GM21390 (cell line): ENCODE data around the gene PRKAG2.

Experiments used
- ATAC-seq: cut with Tn5 transposase; IDR thresholded peaks from one replicate; pipeline ENCODE4 v1.9.1; 2021; ENCODE audit not compliant: unreplicated experiment

PRKAG2 gene

DNA sequence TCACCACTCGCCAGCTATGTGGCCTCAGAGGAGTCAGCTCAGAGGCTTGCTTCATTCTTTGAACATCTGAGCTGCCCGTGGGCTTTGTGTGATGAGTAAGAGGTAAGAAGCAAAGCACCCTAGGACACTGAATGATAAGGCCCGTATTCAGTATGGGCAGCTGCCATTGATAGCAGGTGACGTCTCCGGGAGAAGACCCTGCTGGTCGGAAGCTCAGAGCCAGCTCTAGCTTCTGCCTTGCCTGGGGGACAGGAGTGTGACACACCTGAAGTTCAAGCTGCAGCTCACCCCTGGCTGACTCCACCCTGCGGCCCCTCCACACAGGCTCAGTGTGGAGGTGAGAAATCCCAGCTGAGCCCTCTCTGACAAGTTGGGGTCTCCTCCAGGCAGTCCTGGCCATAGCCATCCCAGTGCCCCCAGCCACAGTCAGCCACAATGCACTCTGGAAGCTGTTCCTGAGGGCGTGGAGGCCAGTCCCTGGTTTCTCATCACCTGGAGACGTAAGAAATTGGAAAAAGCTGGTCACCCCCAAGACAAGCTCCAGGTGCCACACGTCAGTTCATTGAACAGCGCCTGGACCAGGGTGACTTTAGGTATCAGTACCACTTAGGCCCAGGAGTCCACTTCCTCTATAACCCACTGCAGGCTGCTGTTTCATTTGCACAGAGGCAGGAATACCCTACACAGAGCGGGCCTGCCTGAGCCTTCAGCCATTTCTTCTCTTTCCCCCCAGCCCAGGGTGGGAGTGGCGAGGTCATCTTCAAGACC is 192.3 kb downstream of the PRKAG2 start:
- ATAC-seq: no peak

DNA sequence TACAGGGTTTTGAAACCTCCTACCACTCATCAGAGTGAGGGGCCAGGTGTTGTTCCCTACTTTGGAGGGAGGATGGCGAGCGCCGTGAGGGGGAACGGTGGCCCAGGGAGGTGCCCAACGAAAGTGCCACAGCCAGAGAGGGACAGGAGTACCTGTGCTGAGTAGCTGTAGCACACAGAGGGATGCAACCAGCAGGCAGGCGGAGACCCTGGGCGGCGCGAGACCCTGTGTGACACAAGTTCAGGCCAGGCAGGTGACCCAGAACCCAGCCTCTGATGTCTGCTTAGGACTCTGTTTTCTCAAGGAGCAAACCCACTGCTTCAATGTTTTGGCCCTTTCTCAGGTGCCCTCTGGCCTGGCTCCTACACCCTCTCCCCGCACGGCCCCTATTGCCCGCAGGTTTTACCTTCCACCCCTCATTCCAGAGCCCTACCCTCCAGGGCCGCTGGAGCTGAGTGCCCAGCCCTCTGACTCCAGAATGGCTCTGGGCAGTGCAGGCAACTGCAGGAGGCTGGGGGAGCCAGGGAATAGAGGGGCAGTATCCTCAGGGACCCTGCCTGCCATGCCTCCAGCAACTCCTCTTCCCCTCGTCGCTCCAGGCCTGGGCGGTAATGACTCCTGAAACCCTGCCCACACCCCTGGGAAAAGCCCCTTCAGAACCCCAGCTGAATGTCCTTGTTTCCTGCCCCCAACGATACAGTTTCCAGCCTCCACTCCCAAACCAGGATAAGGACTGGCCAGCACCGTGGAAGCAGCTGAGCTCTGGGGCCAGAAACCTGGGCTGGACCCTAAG is 193.1 kb downstream of the PRKAG2 start:
- ATAC-seq: no peak

DNA sequence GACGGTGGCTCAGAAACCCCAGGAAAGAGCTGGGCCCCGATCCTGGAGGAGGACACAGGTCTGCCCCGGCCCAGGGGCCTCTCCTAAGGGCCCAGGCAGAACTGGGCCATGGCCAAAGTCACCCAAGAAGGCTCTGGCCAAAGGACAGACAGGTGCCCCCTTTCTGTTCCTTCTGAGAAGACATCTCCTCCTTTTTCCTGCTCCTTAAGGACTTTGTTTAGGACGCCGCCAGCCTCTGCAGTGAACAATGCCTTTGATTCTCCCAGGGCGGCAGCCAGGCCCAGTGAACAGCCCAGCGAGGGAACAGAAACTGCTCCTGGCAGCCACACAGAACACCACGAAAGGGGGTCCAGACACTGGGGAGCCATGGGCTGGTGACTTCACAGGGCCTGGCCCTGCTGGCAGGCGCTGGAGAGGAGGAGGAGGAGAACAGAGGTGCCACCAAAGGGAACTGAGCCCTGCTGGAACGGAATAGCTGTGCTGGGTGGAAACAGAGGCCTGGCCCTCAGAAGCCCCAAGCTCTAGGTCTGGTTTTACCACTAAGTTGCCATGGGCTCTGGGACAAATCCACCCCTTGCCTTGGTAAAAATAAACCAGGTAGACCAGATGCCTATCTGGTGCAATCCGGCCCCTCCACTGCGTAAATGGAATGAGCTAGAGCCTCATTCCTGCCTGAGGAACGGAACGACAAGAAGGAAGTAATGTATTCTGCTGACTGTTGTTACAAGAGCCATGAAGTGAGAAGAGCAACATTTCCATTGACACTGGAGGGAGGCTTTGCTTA is 193.9 kb downstream of the PRKAG2 start:
- ATAC-seq: no peak

DNA sequence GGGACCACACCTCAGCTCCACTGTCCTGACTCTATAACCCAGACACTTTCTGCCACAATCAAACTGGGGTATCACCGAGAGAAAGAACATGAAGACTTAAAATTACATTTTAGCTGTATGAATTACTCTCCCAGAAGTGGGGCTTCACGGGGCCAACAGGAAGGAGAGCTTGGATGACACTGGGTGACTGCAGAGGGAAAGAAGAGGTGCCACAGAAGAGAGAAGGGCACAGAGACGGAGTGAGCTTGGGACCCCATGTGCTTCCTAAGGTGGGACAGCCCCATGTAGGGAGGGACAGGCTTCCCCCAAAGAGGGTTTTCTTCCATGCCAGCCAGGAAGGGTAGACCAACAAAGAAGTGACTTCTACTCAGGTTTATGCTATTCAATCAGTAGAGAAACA is 195.2 kb downstream of the PRKAG2 start:
- ATAC-seq: no peak

DNA sequence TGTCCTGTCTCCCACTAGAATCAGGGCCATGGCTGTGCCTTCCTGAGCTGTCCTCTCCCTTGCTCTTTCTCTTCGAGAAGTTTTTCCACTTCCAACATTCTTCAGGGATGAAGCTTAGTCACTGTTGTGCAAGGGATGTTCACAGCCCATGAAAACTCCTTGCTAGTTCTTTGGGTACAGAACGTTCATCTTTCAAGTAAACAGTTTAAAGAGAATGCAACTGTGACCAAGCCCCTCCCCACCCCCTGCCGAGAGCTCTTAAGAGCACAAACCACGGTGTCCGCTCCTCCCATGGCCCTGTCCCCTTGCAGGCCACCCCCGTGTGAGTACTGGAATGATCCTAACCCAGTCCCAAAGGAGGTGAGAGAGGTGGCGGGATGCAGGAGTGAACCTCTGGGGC is 196.1 kb downstream of the PRKAG2 start:
- no peak for ATAC-seq

DNA sequence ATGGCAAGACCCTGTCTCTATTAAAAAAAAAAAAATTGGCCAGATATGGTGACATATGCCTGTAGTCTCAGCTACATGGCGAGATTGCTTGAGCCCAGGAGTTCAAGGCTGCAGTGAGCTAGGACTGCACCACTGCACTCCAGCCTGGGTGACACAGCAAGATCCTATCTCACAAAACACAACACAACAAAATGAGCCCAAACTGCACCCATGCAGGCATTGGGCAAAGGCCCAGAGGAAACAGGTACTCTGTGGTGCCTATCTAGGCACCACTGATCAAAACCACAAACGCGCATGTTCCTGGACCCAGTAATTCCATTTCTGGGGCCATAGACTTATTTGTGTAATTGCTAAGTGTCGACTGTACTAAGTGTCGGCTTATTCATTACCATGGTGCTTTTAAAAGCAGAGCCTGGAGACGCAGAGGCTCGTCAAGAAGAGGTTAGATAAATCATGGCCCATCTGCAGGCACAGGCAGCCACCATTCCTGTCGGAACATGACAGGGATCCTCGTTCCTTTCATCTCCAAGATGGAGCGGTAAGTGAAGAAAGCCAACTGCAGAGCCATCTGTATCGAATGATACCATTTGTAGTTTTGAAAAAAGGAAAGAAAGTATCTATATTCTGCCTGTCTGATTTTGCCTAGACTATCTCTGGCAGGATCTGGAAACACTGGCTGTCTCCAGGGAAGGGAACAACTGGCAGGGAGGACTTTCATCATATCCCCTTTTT is 196.9 kb downstream of the PRKAG2 start:
- no peak for ATAC-seq

DNA sequence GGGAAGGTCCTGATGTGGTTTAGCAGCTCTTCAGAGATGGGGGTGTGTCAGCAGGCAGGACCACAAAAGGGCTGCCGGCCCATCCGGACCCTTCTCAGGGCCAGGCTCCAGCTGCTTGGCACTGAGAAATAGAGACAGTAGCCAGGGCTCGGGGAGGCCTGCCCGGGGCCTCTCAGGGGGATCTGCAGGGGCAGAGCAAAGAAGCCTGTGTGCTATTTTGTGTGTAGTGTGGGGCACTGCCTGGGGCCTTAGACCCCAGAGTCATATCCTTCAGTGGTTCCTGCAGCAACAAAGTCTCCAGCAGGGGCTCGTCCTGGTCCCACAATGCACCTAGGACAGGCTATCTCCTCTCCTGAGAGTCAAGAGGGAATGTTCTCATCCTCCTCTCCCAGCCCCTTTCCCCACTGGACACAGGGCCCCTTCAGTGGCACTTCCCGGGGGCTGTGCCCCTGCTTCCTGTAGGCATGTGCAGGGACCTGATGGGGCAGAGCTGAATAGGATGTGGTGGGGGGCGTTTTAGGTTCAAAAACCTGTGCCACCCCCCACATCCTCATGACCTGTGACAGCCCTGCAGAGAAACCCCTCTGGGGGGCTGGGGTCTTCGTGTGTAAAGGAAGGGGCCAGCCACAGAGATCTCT is 197.7 kb downstream of the PRKAG2 start:
- ATAC-seq: no peak

DNA sequence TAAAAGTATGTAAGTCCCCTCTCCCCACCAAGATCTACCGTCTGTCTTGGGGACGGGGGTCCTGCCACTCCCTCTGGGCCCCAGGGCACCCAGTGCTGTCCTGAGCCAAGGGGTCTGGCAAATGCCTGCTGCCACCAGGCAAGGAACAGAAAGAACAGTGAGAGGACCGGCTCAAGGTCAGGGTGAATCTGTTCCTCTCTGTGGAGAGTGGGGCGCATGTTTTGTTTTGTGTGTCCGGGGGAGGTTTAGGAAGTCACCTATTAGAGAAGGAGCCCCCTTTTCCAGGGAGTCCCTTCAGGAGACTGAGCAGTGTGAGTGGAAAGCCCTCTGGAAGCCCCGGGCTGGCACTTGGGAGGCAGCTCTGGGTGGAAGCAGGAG is 198.7 kb downstream of the PRKAG2 start:
- no peak for ATAC-seq

DNA sequence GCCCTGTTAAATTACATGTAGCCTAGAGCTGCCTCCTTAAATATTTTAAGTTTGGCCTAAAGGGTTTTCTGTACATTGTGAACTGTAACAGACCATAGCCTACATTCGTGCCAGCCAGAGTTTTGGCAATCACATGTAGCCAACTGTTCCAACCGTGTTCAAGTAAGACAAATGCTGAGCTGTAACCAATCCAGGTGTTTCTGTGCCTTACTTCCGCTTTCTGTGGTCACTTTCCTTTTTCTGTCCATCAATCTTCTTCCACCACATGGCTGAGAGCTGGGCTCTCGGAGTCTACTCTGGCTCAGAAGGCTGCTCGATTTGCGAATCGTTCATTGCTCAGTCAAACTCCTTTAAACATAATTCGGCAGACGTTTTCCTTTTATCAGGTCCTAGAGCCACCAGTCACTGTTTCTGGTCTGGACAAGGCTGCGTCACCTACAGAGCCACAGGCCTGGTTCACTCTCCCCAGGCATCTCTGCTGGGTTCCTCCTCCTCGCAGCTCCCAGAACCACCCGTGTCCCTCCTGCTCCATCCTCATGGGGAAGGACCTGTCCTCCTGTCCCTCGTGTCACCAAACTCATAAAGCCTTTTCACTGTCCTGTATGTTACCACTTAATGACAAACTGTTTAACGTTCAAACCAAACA is 199.2 kb downstream of the PRKAG2 start:
- ATAC-seq: no peak

DNA sequence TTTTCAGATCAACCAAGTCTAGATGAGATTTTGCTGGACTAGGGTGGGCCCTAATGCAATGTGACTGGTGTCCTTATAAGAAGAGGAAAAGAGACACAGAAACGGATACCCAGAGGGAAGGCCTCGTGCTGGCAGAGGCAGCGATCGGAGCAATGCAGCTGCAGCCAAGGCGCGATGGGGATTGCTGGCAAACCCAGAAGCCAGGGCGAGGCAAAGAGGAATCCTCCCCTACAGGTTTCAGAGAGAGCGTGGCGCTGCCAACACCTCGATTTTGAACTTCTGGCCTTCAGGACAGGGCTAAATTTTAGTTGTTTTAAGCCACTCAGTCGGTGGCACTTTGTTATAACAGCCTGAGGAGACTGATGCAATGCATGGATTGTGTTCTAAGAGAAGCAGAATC is 200.2 kb downstream of the PRKAG2 start:
- ATAC-seq: no peak

DNA sequence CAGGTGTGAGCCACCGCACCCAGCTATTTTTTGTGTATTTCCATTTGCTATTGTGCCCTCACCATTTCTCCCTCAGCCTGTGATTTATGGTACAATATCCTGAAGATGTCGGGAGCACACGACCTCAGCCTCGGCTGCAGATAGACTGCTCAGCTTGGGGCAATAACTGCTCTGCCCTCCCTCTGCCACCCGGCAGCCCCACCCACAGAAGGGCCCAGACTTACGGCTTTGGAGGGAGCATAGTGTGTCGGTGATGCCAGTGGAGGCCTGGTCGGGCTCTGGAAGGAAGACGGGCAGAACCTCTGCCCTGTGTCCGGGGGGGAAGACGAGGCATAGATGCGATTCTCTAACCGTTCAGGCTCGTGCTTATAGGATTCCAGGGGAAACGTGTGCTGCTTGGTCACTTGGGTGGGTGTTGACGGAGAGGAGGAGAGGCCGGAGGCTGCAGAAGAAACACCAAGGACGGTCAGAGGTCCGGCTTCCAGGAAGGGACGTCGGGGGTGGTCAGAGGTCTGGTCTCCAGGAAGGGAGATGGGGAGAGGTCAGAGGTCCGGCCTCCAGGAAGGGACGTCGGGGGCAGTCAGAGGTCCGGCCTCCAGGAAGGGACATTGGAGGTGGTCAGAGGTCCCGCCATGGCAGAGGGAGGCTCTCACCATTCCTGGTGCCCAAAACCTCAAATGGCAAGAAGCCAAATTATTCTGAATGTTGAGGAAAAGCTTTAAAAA is 201.6 kb downstream of the PRKAG2 start:
- no peak for ATAC-seq

DNA sequence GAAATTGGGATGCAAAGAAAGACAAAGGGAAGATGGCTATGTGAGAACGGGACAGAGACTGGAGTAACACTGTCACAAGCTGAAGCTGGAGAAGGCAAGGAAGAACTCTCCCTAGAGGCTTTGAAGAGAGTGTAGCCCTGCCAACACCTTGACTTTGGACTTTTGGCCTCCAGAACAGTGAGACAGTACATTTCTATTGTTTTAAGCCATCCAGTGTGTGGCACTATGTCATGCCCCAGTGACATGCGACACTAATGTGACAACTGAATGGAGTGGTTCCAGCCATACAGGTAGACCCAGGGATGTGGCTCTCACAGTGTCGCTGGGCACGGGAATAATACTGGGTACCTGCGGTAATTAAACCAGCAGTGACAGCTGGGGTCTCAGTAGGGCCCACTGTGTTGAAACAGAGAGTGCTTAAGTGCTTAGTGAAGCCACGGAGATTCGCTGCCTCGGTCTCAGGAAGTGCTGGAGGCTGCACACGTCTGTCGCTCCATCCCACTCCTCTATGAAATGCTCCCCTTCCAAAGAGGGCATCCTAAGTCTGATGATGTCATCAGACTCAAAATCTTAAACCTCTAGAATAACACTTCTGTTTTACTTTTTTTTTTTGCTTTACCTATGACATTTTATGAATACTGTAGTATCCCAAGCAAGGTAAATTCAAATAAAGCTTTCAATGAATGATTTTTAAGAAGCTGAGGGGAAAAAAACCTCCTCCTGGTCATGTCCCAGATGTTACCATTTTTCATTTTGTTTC is 202.6 kb downstream of the PRKAG2 start:
- ATAC-seq: no peak

DNA sequence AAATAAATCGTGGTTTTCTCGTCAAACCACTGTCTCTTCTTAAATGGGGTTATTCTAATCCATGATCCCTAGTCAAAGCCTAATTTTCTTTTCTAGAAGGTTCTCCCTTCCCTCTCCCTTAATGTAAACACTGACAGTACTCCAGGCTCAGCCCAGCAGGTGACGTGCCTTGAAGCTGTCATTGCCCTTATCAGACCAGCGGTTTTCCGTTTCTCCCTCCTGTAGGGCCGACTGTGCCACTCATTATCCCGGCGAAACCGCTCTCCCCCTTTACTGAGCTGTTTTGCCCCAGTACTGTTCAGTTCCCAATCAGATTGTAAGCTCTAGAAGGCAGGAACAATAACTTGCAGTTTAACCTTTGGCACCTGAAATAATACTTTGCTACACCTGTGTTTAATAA is 203.7 kb downstream of the PRKAG2 start:
- no peak for ATAC-seq

DNA sequence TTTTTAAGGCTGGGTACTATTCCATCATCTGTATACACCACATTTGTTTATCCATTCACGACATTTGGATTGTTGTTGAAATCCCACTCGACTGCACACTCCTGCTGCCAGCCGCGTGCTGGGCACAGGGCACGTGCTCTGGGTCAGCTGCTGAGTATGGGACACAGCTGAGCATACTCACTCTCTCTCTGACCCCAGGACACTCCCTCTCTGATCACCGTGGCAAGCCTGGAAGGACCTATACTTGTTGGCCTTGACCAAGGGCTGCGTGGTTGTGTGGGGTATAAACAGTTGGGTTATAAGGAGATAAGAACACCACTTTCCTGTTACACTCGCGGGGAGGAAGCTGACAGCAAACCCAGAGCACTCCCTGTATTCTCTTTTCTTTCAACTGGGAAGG is 204.2 kb downstream of the PRKAG2 start:
- ATAC-seq: no peak

DNA sequence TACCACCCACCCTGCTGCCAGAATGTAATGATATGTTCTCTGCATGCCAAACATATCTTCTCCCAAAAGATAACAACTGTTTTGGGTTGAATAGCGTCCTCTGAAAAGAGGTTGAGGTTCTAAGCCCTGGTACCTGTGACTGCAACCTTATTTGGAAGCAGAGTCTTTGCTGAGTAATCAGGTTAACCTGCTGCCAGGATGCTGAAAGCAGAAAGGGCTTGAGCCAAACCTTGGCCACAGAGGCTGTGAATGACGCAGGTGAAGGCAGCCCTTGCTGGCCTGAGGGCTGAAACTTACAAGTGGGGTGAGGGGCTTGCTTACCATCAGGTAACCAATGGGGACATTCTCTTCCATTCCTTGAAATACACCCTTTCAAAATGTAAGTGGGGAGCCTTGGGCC is 205.4 kb downstream of the PRKAG2 start:
- no peak for ATAC-seq

DNA sequence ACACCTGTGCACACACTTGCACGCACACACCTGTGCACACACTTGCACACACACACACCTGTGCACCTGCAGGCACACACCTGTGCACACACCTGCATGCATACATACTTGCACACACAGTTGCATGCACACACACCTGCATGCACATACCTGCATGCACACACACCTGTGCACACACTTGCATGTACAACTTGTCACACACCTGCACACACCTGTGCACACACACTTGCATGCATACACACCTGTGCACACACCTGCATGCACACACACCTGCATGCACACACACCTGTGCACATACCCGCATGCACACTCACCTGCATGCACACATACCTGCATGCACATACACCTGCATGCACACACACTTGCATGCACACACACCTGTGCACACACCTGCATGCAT is 207.2 kb downstream of the PRKAG2 start:
- ATAC-seq: no peak

DNA sequence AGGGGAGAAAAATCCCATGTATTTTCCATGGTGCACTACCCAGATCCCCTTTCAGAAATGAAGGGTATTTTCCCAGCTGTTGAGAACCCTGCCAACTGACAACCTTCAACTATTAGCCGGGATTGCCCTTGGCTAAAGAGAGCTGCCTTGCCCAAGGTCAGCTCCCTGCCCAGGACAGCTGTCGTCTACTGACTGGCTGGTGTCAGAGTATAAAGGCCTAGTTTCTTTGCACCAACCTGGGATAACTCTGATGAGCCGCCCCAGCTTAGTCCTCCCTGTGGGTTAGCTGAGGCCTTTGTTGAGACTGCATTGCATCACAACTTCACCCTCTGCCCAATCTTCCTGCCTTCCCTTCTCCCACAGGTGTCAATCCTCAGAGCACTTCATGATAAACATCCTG is 210.0 kb downstream of the PRKAG2 start:
- no peak for ATAC-seq

DNA sequence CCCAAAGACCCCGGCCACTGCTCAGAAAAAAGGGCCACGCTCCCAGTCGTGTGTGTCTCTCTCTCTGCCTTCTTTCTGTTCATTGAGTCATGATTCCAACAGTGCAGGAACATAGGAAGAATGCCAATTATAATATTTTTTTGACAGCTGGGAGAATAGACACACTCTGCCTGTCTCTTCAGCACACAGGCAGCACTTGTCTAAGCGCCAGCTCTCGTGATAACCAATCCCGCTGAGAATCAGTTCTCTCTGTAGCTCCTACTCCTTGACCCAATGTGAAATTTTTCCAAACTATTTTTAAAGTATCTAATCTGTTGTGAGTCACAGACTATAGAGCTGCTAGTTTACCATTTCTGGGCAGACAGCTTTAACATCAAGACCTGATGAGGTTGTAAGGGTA is 211.5 kb downstream of the PRKAG2 start:
- no peak for ATAC-seq

DNA sequence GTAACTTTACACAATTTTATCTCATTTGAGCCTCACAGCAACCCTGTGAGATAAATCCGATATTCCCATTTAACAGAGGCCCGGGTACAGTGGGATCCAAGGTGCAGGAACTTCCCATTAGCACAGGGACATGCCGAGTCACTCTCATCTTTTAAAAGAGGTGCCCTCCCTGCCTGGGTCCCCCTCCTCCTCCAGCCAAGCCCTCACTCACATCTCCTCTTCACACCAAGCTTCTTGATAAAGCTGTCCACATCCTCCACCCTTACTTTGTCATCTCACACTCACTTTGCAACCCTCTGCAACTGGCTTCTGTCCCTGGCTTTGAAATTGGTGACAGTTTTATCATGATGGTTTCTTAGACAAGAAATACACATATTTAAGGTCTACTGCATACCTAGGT is 212.6 kb downstream of the PRKAG2 start:
- ATAC-seq: no peak
